ENCODE measurements around the gene KRTAP17-1.

DNA sequence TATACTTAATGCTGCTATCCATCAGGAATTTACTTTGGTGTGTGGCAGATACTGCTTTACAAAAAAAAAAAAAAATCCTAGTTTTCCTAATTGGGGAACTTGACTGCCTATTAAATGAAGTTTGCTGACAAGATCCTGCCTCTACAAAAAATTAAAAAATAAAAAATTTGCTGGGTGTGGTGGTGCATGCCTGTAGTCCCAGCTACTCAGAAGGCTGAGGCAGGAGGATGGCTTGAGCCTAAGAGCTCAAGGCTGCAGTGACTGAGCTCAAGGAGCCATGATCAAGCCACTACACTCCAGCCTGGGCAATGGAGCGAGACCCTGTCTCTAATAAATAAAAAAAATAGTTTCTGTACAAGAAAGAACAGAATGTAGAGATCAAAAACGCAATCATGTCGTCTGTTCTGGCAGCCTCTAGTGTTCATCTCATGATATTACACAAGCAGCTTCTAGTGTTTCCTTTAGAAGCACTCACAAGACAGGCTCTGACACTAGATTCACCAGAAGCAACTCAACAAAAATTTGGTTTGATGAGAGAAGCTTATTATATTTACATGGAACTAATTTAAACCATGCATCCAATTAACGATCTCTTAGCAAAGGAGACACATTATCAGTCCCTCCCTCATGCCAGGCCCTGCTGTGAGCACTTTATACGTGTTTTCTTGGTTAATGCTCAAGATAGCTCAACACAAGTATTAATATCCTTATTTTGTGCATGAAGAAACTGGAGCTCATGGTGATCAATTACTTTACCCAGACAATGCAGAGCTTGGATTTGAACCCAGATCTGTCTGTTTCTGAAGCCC, 6.8 kb upstream of the KRTAP17-1 start:
- TF ChIP-seq, protein P1, sequence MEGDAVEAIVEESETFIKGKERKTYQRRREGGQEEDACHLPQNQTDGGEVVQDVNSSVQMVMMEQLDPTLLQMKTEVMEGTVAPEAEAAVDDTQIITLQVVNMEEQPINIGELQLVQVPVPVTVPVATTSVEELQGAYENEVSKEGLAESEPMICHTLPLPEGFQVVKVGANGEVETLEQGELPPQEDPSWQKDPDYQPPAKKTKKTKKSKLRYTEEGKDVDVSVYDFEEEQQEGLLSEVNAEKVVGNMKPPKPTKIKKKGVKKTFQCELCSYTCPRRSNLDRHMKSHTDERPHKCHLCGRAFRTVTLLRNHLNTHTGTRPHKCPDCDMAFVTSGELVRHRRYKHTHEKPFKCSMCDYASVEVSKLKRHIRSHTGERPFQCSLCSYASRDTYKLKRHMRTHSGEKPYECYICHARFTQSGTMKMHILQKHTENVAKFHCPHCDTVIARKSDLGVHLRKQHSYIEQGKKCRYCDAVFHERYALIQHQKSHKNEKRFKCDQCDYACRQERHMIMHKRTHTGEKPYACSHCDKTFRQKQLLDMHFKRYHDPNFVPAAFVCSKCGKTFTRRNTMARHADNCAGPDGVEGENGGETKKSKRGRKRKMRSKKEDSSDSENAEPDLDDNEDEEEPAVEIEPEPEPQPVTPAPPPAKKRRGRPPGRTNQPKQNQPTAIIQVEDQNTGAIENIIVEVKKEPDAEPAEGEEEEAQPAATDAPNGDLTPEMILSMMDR (conservative IDR thresholded peaks at IDR 0.05): peak; percentile 80
- TF ChIP-seq EZH2 (IDR thresholded peaks at IDR 0.05; ENCODE audit: low read depth): no peak
